Putamen (tissue), 1 donor: ENCODE results near the gene HNRNPL.
"Not testable (repeated sequence)": the region's sequence is repeated elsewhere in the genome, so short reads cannot be mapped to it uniquely, and the experiment has no call there.

Experiments used
- DNase-seq: peaks from one replicate; pipeline ENCODE4 v3.0.0-alpha.2; 2016; ENCODE audit warnings: low spot score

HNRNPL gene

GRCh38 chr19:38849860-38850435 lies at the start of gene HNRNPL:
Gene HNRNPL (minus strand): TSS chr19:38849986. CDS start chr19:38849966, 20 bp downstream.
- DNase-seq, result peak; percentile 100

GRCh38 chr19:38898788-38899446 lies 49.1 kb upstream of the HNRNPL start:
- no peak for DNase-seq

GRCh38 chr19:38894968-38895367 lies 45.2 kb upstream of the HNRNPL start:
- DNase-seq, result no peak

GRCh38 chr19:38893341-38893771 lies 43.6 kb upstream of the HNRNPL start:
- no peak for DNase-seq

DNA sequence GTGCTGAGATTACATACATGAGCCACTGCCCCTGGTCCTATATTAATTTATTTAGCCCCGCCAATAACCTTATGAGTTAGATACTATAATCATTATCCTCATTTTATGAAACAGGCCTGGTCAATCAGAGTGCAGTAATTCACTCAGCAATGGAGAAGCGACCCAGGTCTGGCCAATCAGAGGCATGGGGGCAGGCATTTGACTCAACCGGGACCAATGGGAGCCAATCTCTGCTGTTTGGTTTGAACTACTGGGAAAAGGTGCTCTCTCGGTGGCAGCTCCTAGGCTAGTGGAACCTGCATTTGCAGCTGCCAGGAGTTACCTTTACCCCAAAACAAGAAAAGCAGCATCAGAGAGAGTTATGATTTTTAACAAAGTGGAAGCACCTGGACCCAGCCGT lies 43.1 kb upstream of the HNRNPL start:
- no peak for DNase-seq

DNA sequence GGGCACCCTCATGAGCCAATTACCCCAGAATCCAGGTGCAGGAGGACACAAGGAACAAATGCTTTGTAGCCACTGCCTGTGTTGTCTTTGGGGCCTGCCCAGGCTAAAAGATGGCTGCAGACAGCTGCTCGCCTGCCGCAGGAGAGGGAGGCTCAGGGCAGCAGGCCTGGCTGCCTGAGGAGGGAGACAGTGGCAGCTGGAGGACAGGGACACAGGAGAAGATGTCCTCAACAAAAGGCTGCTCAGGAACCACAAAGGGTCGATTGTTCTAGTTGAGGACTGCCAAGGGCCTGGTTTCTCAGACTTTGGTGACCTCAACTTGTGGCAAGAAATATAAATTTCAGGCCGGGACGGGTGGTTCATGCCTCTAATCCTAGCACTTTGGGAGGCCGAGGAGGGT lies 42.0 kb upstream of the HNRNPL start:
- peak; percentile 83 for DNase-seq

DNA sequence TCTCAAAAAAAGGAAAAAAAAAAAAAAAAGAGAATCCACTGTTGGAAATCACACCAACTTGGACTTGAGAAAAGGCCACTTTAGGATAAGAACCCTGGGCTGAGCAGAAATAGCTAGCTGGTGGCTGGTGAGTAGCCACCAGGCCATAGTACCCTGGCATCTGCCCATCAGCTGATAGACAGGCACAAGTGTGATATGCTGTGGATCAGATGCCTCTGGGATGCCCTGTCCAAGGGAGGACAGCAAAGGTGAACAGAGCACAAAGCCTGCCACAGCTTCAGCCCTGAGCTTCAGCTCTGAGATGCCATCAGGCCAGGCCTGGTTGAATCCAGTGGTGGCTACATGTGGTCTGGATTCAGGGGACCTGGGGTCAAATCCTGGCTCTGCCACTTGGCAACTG lies 40.9 kb upstream of the HNRNPL start:
- DNase-seq, result no peak

- DNase-seq, result no peak
Measured at GRCh38 chr19:38889803-38890202, 40.0 kb upstream of the HNRNPL start.

- no peak for DNase-seq
Measured at GRCh38 chr19:38888876-38889275, 39.1 kb upstream of the HNRNPL start.

DNA sequence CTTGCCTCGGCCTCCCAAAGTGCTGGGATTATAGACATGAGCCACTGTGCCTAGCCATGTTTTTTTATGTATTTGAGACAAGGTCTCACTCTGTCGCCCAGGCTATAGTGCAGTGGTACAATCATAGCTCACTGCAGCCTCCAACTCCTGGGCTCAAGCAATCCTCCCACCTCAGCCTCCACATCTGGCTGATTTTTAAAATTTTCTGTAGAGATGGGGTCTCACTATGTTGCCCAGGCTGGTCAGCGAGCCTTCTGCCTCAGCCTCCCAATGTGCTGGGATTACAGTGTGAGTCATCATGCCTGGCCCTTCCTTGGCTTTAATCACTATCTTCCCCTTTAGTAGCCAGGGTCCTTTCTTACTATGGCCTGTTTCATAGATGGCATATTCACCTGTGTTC lies 34.9 kb upstream of the HNRNPL start:
- DNase-seq, result not testable (repeated sequence)

DNA sequence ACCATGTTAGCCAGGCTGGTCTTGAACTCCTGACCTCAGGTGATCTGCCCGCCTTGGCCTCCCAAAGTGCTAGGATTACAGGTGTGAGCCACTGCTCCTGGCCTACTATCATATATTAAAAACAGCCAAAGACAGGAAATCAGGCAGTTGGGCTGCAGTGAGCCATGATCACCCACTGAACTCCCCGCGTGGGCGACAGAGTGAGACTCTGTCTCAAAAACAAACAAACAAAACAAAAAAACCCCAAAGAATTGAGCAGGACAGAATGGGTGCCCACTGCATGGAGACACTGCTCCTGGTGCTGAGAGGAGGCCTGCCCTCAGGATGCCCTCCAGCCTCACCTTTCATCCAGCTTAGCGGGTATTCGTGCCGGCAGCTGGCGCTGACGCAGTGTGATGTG lies 33.5 kb upstream of the HNRNPL start:
- DNase-seq, result no peak

GRCh38 chr19:38880882-38881609 lies 31.3 kb upstream of the HNRNPL start:
- no peak for DNase-seq

DNA sequence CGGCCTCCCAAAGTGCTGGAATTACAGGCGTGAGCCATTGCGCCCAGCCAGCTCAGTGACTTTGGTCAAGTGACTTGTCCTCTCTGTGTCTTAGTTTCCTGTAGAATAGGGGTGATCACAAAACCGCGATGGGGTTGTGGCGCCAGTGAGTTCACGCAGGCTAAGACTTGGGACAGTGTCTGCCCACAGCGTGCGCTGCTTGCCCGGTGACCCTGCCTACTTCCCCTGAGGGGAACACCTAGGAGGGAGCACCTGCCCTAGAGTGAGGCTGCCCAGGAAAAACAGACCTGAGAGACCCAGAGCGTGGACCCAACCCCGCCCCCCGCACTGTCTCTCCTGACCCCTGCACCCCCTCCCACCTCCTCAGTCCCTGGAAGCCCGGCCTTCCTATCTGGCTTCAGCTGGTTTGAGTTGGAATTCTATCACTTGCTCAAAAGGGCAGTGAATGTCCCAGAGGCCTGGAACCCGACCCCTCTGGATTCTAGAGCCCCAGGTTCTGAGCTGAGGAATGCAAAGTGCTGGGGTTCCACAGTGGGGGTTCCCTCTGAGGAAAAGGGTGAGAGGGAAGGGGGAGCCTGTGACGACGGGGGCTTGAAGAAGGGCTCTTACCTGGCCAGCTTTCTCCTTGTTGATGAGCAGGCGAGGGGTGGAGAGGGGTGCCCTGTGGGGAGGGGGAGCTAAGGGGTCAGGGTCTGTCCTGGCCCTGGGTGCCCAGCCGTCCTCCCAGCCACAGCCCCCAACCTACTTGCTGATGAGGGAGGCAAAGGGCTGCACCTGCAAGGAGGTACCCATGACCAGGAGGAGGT lies 30.5 kb upstream of the HNRNPL start:
- DNase-seq, result no peak

DNA sequence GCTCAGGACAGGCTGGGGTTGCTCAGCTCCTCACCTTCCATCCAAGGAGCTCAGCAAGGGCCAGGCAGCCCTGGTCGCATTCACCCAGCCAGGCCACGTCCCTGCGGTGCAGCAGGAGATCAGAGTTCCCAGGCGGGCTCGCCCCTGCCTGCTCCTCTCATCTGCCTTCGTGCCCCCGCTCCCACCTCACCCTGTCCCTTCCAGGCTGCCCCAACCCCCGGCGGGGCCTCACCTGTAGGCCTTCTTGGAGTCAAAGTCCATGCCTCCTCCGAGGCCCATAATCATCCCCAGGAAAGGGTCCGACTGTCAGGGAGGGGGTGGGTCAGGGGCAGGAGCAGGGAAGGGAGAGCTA lies 29.6 kb upstream of the HNRNPL start:
- no peak for DNase-seq

GRCh38 chr19:38878575-38879399 lies 29.0 kb upstream of the HNRNPL start:
- no peak for DNase-seq

DNA sequence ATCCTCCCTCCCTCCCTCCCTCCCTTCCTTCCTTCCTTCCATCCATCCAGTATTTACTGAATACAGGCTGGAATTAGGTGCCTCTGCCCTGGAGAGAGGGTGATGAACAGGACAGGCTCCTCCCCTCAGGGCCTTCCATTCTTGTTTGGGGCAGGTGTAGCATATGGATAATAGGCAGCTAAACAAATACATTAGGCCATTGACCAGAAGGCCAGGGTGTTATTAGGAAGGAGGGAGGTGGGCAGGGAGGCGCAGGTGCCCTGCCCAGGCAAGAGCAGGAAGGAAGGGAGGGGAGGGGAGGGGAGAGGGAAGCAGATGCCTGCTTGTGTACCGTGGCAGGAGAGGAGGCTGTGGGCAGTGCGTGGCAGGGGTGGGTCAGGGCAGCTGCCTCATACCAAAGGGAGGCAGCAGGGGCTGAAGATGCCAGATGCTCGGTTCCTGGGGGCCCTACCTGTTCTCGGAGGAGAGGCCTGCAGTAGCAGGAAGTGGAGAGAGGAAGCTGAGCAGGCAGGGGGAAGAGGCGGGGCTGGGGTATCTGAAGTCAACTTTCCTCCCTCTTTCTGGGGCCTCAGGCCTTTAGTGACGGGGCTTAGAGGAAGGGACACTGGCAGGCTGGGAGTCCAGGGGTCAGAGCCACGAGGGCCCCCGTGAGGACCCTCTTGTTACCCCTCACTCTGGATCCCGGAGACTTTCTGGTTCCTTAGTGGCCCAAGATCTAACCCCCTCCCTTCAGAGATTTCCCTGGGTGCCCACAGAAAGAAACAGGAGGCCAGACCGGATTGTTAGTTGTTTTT lies 28.2 kb upstream of the HNRNPL start, which contains the start of gene RINL:
TSS of gene RINL (minus strand) at position 495 of the 794 bp plus-strand sequence. CDS start 1,533 bp downstream, outside the sequence.
- DNase-seq, result no peak

GRCh38 chr19:38875656-38876395 lies 26.0 kb upstream of the HNRNPL start:
- DNase-seq, result no peak

DNA sequence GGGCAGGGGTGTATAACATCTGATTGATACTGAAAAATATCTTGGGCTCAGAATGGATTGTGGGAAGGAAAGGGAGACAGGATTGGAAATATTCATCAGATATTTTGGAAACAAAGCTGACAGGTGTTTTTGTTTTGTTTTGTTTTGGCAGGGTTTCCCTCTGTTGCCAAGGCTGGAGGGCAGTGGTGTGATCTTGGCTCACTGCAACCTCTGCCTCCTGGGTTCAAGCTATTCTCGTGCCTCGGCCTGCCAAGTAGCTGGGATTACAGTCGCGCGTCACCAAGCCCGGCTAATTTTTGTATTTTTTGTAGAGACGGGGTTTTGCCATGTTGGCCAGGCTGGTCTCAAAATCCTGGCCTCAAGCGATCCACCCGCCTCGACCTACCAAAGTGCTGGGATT lies 23.6 kb upstream of the HNRNPL start:
- not testable (repeated sequence) for DNase-seq

DNA sequence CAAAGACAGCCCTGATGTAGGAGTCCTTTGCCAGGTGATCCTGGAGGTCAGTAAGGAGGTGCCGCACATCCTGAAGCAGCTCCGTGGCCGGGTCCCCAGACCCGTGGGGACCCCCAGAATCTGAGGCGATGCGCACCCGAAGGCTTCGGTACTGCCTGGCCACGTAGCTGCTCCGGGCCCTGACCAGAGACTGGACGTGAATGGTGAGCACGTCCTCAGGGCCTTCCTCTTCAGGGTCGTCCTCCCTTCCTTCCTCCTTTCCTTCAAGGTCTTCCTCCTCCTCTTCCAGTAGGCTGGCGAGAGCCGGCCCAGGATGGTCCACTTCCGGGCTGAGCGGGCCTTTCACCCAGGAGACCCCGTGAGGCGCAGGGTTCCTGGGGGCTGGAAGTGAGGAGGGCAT lies 20.8 kb upstream of the HNRNPL start:
- DNase-seq, result no peak
